GM12875 (cell line): ENCODE data around the gene NBEA.

Experiments used
- H3K4me3 ChIP-seq: one replicate; pipeline ENCODE4 v1.5.1; 2011; ENCODE audit warnings: low read depth, low read length, control low read depth
- TF ChIP-seq, protein P1 (sequence below): IDR thresholded peaks from 2 replicates; pipeline ENCODE4 v1.5.1; 2011; ENCODE audit warnings: low read depth, mild to moderate bottlenecking, control low read depth, inconsistent platforms, low read length, moderate library complexity, borderline replicate concordance; ENCODE audit not compliant: insufficient read depth

NBEA gene

GRCh38 chr13:35146686-35147085 lies 204.6 kb downstream of the NBEA start:
- no peak overlapping the region for H3K4me3 ChIP-seq
- TF ChIP-seq, protein P1, sequence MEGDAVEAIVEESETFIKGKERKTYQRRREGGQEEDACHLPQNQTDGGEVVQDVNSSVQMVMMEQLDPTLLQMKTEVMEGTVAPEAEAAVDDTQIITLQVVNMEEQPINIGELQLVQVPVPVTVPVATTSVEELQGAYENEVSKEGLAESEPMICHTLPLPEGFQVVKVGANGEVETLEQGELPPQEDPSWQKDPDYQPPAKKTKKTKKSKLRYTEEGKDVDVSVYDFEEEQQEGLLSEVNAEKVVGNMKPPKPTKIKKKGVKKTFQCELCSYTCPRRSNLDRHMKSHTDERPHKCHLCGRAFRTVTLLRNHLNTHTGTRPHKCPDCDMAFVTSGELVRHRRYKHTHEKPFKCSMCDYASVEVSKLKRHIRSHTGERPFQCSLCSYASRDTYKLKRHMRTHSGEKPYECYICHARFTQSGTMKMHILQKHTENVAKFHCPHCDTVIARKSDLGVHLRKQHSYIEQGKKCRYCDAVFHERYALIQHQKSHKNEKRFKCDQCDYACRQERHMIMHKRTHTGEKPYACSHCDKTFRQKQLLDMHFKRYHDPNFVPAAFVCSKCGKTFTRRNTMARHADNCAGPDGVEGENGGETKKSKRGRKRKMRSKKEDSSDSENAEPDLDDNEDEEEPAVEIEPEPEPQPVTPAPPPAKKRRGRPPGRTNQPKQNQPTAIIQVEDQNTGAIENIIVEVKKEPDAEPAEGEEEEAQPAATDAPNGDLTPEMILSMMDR = no peak

DNA sequence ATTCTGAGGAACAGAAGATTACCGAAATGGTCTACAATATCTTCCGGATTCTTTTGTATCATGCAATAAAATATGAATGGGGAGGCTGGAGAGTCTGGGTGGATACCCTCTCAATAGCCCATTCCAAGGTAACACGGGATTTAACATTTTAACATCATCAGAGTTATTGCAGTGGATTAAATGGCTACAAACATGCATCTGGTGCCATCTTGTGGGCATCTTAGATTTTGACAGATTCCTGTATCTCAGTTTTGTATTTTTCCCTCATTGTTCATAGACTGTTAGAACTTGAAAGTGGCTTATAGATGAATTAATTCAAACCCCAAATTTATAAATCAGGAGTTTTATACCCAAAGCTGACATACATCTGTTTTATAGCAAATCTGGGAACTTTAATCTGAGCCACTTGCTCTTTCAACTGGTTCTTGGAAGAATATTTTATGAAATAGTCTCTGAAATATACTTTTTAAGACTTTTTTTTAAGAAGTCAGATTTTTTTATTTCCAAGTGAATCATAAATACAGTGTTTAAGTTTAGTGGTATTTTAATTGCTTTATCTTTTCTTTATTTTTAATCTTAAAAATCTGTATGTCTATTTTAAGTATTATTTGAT lies 215.2 kb downstream of the NBEA start:
- TF ChIP-seq, protein P1 = peak; percentile 37; the same call in 1 of the 2 replicates
- H3K4me3 ChIP-seq = no peak overlapping the region

DNA sequence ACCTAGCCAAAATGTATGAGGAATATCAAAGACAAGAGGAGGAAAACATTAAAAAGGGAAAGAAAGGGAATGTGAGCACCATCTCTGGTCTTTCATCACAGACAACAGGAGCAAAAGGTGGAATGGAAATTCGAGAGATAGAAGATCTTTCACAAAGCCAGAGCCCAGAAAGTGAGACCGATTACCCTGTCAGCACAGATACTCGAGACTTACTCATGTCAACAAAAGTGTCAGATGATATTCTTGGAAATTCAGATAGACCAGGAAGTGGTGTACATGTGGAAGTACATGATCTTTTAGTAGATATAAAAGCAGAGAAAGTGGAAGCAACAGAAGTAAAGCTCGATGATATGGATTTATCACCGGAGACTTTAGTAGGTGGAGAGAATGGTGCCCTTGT lies 217.0 kb downstream of the NBEA start:
- H3K4me3 ChIP-seq = no peak overlapping the region
- TF ChIP-seq, protein P1 = no peak

- TF ChIP-seq, protein P1 = no peak
- no peak overlapping the region for H3K4me3 ChIP-seq
Observed at GRCh38 chr13:35160896-35161295, 218.8 kb downstream of the NBEA start.

GRCh38 chr13:35162420-35162819 lies 220.3 kb downstream of the NBEA start:
- TF ChIP-seq, protein P1 = no peak
- H3K4me3 ChIP-seq = no peak overlapping the region

GRCh38 chr13:35163674-35164073 lies 221.6 kb downstream of the NBEA start:
- H3K4me3 ChIP-seq = no peak overlapping the region
- TF ChIP-seq, protein P1 = no peak

DNA sequence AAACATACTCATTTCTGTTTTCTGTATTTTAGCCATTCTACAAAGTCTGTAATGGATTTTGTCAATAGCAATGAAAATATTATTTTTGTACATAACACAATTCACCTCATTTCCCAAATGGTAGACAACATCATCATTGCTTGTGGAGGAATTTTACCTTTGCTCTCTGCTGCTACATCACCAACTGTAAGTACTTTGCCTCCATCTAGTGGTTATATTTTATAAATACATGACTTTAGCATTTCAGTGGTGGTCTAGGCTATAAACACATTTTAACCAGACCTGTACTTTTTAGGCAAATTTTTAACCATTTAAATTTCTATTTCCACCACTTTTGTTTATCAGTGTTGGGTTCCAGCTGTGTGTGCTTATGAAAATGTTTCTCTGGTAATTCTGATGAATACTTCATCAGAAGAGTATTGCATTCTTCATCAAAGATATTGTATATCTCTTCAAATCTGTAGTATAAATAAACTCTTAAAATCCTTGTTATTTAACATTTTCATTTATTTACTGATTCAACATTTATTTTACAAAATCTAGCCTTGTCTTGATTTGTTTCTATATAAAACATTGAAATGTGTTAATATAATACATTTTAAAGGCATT lies 222.4 kb downstream of the NBEA start:
- TF ChIP-seq, protein P1 = peak; percentile 32; the same call in 1 of the 2 replicates
- H3K4me3 ChIP-seq = no peak overlapping the region
